ENCODE results near the gene KIF26B.

DNA sequence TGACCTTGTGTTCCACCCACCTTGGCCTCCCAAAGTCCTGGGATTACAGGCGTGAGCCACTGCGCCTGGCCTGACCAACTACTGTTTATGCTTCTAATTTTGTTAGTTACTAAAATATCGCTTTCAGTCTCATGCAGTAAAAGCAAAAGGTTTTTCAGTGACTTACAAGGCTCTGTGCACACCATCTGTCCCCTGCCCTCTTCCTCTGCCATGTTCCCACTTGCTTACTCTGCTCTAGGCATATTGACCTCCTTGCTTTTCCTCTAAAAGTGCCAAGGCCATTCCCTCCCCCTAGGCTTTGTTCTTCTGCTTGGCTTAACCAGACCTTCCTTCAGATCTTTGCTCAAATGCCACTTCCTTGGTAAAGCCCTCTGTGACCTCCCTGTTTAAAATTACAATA lies 276.9 kb downstream of the KIF26B start:
- TF ChIP-seq CTCF (IDR thresholded peaks at IDR 0.05; ENCODE audit: low read depth, low read length) (no peak), POLR2A (IDR thresholded peaks at IDR 0.05; ENCODE audit: extremely low read depth, insufficient read length) (no peak), MAX (IDR thresholded peaks at IDR 0.05; ENCODE audit: low read depth, low read length) (no peak)

Data from NB4 (cell line).